ENCODE measurements around the gene PCBP3.
A peak's percentile ranks its signal among the peaks of the same experiment; 100 is the strongest.

Gene PCBP3

DNA sequence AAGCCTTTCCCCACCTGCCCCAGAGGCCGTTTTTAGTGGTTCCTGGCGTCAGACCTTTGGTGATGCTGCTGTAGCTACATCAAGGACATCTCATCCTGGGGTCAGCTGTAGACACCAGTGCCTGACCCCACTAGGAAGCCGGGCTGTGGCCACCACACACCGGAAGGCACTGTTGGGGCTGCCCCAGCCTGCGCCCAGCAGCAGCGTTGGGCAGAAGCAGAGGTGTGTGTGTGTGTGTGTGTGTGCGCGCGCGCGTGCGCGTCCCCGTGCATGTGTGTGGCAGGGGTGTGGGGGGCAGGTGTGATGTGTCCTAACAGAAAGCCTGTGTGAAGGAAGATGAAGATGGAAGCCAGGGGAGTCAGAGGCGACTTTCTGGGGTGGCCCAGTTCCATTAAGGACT lies 276.1 kb downstream of the PCBP3 start:
- DNase-seq, result no peak

DNA sequence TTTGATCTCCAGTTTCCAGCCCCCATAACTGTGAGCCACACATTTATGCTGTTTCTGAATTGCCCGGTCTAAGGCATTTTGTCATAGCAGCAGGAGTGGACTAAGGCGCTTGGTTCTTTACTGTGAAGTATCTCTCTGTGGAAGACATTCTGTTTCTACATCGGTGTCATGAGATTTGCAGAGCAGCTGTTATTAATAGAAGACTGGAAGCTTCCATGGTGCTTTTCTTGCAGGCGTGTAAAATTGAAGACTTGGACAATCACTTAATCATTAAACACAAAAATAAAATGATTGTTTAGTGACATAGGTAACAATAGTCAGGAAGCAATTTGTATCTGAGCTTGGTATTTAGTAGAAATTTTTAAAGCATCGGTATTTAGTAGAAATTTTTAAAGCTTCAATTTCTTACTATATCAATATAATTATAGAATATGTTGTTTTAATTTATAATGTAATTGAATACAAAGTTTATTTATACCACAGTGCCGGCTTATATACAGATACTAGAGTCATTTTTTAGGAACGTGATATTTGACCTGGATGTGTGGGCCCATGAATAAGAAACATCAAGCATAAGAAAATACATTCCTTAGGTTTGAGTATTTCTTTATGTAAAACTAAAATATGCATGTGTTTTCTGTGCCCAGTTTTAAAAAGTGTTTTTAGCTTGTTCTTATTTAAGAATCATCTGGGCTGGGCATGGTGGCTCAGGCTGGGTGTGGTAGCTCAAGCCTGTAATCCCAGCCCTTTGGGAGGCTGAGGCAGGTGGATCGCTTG lies 277.5 kb downstream of the PCBP3 start:
- no peak for DNase-seq

DNA sequence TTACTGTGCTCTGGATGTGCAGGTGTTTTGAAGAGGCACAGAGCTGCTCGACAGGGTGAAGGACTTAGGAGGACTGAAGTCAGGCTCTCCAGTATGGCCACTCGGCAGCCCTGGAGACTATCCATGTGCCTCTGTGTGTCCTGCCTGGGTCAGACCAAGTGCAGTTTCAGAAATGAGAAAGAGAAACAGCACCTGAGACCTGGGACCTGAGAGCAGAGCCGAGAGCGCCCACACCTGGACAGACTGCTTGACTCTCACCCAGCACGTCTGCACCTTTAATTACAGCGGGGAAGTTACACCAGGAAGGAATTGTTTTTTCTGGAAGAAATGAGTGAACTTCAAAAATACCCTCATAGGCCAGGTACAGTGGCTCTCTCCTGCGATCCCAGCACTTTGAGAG lies 278.4 kb downstream of the PCBP3 start:
- no peak for DNase-seq

DNA sequence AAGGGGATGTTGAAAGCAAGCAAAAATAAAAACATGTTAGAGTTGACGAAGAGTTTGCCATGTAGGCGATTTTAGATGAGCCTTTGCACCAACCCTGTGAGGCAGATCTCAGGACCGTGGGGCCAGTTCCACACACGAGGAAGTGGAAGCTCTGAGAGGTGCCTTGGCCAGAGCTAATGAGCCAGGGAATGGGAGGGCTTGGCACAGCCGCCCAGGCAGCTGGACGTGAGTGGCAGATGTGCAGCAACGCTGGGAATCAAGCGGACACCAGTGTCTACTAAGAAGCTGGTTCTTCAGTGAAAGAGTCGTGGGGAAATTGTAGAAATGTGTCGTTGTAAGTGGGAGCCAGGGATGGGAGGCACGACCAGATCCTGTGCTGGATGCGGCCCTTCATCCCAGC lies 279.1 kb downstream of the PCBP3 start:
- DNase-seq, result no peak

DNA sequence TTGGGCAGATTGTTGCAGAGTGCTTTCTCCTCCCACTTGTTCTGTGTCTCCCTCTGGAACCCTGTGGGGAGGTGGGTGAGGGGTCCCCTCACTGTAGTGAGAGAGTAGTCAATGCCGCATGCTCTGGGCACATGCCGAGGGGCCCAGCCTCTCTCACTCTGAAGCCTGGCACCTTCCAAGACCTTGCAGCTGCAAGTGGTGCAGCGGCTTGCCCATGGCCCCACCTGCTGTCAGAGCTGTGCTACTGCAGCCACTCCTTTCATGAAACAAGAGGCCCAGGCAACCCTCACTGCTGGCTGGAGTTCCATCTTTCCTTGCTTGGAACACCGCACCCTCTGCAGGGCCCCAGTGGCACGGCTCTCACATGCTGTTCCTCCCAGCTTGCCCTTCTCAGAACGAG lies 279.6 kb downstream of the PCBP3 start:
- peak; percentile 63 for DNase-seq

DNA sequence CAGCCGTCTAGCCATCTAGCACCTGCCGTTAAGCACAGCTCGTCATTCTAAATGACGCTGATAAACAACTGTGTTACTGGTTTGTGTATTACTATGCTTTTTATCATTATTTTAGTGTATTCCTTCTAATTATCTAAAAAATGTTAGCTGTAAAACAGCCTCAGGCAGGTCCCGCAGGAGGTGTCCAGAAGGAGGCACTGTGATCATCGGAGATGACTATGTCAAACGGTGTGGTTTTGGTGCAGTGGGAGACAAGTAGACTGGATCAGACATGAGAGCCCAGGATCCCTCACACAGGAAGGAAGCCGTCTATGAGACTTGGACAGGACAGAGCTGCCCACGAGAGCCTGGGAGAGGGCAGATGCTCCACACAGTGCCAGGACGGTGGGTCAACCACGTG lies 282.8 kb downstream of the PCBP3 start:
- DNase-seq, result no peak

DNA sequence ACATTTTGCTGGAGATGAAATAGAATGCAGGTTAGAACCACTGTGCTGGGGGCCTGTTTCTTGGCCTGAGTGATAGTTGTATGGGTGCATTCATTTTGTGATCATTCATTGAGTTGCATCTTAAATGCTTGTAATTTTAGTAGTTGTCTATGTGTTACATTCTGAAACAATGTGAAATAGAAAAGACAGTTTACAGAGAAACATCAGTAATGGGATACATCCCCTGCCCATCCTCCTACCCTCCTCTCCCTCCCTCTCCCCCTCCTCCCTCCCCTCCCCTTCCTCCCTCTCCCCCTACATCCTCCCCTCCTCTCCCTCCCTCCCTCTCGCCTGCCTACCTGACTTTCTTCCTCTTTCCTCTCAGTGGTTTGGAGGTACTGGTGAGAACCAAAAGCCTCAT lies 283.5 kb downstream of the PCBP3 start:
- no peak for DNase-seq

DNA sequence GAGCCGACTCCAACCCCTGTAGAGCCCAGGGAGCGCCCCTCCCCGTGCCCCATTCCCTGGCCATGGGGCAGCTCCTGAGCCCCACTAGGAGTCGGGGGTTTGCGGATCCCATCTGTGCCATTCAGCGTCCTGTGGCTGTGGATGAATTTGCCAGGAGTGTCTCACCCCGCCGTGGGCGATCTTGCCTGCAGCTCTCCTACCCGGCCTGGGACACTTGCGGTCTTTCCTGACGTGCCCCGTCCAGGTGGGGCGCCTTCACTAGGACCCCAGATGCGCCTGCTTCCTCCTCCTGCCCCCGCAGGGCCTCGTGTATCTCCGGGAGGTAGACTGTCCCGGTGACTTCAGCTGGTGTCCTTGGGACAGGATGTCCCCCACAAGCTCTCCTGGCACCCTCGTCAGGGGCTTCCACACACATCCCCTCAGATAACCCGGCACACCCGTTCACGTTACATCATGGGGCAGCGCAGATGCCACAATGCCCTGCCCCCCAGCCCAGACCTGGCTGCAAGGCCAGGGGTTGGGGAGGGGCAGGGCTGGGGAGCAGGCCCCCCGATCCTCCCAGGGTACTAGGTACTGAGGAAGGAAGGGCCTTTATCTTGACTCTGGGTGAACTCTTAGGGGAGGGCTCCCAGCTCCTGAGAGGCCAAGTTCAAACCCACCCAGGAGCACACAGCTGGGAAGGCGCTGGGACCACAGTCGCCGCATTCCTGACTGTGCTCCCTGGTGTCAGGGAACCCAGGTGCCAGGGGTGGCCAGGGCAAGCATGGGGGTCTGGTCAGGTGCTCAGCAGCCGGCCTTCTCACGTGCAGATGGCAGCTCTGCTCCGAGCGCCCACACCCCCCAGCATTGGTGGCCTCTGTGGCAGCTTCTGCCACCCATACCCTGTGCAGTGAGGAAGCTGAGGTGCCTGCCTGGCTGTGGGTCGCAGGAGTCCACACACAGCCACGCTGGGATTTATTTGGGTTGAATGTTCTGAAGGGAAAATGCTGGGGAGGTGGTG lies 284.6 kb downstream of the PCBP3 start:
- DNase-seq, result no peak

DNA sequence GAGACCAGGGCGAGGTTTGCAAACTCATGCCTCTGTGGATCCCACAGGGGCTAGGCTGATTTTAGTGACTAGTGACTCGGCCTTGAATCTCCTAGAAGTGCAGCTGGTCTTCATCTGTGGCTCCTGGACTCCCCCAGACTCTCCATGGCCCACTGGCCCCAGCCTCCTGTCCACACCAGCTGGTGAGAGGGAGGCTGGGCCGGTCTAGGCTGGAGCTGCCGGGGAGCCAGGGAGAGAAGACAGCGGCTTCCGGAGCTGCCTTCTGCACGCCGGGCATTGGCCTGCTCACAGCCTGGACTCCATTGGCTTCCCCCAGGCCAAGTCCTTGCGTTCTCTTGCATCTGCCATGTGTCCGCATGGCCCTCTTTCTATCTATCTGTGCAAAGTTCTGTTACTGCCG lies 285.9 kb downstream of the PCBP3 start:
- DNase-seq, result no peak

DNA sequence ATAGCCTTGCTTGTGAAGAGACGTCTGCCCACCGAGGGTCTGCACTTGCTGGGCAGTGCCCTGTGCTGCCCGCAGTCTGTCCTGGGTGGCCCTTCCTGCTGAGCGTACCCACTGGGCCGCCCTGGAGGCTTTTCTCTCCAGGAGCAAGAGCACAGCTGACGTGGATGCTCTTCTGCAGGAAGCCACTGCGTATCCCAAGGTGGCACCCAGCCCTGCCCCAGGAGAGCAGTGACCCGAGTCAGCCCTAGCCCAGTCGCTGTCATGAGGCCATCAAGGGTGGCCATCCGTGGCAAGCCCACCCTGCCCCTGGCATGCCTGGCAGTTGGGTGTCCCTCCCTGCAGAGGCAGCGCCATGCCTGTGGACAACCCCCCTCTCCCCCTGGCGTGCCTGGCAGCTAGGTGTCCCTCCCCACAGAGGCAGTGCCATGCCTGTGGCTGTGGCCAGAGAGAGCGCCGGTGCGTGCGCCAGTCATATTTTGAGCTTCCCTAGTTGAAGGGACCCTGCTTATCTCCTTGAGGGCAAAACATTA lies 286.8 kb downstream of the PCBP3 start:
- no peak for DNase-seq

DNA sequence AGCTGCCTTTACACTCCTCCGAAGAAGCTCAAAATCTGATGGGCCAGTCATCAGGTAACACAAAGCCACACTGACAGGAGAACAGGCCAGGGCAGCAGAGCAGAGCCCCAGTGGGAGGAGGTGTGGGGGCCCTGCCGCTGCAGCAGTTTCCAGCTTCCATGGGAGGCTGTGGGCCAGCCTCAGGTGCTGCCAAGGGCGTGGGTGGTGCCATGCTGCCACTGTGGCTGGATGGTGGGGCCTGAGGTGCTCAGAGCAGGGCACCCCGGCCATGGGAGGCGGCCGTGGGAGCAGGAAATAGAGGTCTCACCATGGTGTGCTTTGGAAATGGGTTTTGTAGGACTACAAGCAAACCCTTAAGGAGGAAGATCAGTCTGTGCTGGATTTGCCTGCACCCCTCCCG lies 287.3 kb downstream of the PCBP3 start:
- no peak for DNase-seq

DNA sequence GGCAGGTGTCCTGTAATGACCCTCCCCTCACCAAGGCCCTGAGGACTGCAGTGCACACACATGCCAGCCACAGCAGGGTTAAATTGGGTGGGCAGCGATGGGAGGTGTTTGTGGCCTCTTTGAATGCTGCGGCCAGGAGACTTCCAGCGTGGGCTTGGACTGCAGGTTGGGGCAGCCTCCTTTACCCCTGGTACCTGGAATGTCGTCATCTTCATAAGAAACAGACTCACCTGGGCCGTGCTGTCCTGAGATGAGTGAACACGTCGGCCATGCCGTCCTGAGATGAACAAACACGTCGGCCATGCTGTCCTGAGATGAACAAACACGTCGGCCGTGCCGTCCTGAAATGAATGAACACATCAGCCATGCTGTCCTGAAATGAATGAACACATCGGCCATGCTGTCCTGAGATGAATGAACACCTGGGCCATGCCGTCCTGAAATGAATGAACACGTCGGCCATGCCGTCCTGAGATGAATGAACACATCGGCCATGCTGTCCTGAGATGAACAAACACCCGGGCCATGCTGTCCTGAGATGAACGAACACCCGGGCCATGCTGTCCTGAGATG lies 288.0 kb downstream of the PCBP3 start:
- DNase-seq, result peak; percentile 36

DNA sequence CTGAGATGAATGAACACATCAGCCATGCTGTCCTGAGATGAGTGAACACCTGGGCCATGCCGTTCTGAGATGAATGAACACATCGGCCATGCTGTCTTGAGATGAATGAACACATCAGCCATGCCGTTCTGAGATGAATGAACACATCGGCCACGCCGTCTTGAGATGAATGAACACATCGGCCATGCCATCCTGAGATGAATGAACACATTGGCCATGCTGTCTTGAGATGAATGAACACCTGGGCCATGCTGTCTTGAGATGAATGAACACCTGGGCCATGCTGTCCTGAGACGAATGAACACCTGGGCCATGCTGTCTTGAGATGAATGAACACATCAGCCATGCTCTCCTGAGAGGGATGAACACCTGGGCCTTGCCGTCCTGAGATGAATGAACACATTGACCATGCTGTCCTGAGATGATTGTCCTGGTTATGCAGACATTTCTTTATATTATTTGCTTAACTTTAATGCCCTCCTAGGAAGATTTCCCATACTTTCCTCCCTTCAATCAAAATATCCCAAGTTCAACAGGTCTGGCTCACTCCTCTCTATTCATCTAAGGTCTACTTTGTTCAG lies 289.5 kb downstream of the PCBP3 start:
- DNase-seq, result peak; percentile 58

DNA sequence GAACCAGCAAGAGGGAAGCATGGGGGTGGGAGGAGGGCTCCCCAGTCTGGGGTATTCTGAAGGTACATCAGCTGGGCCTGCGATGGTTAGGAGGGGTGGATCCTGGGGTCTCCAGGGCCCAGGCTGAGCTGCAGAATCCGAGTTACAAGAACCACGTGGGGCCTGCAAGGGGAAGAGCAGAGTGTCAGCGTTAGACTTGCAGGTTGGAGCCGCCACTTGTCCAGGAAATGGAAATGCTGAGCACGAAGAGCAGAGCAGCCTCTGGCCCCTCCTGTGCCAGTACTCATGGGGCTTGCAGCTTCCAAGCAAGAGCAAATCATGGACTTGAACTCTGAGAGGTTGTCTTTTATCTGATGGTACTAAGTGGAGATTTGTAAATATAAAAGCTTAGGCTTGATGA lies 290.6 kb downstream of the PCBP3 start:
- no peak for DNase-seq

DNA sequence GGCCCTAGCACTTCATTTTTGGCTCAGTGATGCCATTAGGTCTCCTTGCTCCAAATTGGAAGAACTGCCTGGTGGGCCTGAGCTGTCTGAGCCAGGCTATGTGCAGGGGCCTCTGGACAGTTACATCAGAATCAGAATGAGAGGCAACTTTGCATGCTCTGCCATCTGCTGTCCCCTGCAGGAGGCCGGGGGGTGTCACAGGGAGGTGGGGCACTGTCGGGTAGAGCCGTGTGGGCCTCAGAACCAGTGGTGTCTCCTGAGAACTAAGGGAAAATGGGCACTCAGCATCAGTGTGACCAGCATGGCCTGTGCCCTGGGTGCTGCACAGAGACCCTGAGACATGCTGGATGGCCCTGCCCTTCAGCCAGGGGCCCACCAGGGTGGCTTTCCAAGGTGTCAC lies 291.0 kb downstream of the PCBP3 start:
- no peak for DNase-seq

DNA sequence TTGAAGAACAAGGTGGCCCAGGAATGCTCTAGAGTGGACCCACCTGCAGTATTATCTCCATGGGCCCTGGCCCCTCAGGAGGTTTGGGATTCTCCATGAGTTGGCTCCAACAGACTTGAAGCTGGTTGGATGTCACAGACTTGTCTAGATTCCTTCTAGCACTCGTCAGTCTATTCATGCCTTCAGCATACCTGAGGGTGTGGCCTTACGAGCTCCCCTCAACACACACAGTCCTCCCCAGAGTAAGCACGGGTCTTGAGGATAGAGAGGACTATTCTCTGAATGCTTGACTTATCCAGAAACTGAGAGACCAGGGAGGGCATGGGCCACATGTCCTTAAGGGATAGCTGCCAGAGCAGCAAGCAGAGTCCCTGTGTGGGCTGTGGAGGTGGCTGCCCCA lies 292.1 kb downstream of the PCBP3 start:
- no peak for DNase-seq

DNA sequence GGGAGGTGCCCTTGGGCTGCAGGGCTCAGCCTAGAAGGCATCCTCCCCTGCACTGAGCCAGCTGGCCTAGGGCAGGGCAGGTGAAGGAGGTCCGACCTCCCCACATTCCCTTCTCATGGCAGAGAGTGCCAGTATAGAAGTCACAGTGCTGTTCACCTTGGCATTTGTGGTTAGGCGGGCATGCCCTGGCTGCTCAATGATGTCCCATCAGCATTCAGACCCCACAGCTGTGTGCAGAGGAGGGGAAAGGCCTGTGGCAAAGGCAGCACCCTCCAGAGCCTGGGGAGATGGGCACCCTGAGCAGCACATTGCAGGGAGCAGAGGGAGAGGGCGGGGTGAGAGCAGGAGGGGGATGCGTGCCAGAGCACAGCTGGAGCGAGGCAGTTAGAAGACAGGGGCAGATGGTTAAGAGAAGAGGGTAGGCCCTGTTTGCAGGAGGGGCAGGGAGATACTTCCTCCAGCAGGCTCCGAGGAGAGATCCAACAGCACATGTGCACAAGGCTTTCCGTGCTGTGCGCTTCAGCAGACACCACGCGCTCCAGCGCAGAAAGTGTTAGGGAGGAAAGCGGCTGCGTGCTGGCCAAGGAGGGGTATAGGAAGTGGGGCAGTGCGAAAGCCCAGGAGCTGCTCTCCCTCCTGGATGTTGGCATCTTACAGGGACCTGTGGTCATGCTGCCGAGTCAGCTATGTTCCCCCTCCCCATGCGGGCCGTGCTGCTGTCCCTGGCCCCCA lies 294.4 kb downstream of the PCBP3 start:
- no peak for DNase-seq

DNA sequence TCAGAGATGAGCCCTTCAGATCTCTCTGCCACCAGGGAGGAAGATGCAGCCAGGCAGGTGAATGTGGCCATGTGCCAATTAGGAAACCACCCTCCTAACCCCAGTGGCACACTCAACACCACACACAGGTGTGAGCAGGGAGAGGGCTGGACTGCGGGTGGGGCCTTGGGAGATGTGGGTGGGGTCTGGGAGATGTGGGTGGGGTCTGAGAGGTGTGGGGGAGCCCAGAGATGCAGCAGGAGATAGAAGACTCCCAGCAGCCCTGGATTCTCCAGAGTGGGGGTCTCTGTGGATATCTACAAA lies 294.9 kb downstream of the PCBP3 start:
- no peak for DNase-seq

DNA sequence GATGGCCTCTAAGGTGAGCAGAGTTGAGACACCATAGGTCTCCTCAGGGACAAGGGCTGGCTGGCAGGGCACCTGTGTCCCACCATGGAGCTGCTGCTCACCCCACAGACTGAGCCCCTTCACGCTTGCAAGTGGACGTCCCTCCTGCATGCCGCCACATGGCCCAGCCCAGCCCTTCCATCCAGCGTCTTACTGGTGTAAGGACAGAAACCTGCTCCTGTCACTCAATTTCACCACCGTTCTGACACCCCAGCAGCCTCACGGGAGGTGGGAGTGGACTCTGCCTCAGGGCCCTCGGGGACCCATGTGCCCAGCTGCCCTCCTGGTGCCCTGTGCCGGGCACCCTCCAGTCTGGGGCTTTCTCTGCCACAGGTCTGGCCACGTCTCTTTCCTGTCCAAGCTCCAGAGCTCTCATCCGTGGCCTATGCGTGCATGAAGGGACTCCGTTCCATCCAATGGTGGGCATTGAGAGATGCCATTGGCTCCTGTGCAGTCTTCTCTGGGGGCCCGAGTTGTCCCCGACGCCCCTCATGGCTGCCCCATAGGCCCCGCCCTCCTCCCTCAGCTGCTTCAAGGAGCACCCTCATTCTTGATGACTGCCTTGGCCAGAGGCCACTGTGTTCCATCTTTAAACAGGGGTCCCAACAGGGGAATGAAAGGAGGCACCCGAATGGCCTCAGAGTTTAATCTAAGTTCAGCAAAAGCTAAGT lies 295.4 kb downstream of the PCBP3 start:
- DNase-seq, result no peak

DNA sequence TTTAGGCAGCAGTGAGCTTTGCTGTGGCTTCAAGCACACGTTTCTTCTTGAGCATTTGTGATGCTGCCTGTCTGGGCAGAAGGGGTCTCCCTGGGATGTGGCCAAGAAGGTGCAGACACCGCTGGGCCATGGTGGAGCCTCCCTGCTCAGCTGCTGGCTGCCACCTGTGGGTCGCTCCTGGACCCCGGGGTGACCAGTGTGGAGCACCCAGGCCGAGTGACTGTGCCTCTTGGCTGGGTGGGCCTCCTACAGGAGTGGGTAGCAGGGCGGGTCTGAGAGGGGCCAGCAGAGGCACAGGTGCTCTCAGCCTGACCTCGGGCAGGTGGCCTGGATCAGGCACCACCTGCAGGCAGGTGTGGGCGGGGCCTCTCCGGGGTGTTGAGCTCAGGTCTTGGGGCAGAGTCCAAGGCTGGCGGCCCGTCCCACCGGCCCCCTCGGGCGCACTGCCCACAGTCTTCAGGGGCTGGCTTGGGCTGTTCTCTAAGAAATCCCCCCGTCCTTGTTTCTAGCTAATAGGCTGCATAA lies 296.1 kb downstream of the PCBP3 start:
- DNase-seq, result no peak

DNA sequence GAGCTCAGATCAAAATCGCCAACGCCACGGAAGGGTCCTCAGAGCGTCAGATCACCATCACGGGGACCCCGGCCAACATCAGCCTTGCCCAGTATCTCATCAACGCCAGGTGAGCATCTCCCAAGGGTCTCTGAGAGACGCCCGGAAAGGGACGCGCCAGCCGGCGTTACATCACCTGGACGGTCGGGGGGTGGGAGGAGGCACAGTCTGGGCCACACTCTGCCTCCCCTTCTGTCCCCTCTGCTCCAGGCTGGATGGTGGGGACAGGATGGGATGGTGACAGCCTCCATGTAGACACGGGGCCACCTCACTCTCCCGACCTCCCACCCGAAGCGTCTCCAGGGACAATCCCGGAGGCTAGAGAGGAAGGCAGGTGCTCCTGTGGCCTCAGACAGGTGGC lies 296.6 kb downstream of the PCBP3 start:
- no peak for DNase-seq
